Duodenal mucosa (tissue), 2 donors: Measurements from ENCODE around the gene EML2.

Experiments
- H3K27ac ChIP-seq: one replicate; pipeline ENCODE4 v1.7.0; 2013; ENCODE audit warnings: low read depth, low read length
- H3K27me3 ChIP-seq, 2 donors: one replicate each; pipeline ENCODE4 v1.7.0; 2013; ENCODE audit warnings: low read length in 2 of 2, control low read depth in 1 of 2; ENCODE audit not compliant: insufficient read depth in 2 of 2, control insufficient read depth in 1 of 2
- H3K36me3 ChIP-seq, 2 donors: one replicate each; pipeline ENCODE4 v1.7.0; 2013; ENCODE audit warnings: low read length in 2 of 2, control low read depth in 1 of 2; ENCODE audit not compliant: insufficient read depth in 2 of 2, control insufficient read depth in 1 of 2
- H3K4me1 ChIP-seq, 2 donors: one replicate each; pipeline ENCODE4 v1.7.0; 2013; ENCODE audit warnings: low read length in 2 of 2, control low read depth in 1 of 2; ENCODE audit not compliant: insufficient read depth in 2 of 2, control insufficient read depth in 1 of 2
- H3K4me3 ChIP-seq, 2 donors: one replicate each; pipeline ENCODE4 v1.7.0; 2013; ENCODE audit warnings: low read length in 2 of 2, low read depth in 1 of 2
- H3K9ac ChIP-seq, 2 donors: one replicate each; pipeline ENCODE4 v1.7.0; 2013; ENCODE audit warnings: low read length in 2 of 2, low read depth in 1 of 2
- H3K9me3 ChIP-seq, 2 donors: one replicate each; pipeline ENCODE4 v1.7.0; 2013; ENCODE audit warnings: low read length in 2 of 2, control low read depth in 1 of 2; ENCODE audit not compliant: control insufficient read depth in 1 of 2

The EML2 gene

GRCh38 chr19:45575216-45575615 is 64.0 kb downstream of the EML2 start:
- peaks cover 14 to 15% of the 10 kb centered on the region in 2 donors for H3K4me1 ChIP-seq
- H3K4me3 ChIP-seq: no peak overlapping the region
- H3K36me3 ChIP-seq: peaks cover 0 to 3% of the 10 kb centered on the region in 2 donors
- no peaks in the 10 kb centered on the region for H3K9me3 ChIP-seq
- H3K27me3 ChIP-seq: no peaks in the 10 kb centered on the region
- no peak overlapping the region for H3K9ac ChIP-seq
- H3K27ac ChIP-seq: no peak overlapping the region

DNA sequence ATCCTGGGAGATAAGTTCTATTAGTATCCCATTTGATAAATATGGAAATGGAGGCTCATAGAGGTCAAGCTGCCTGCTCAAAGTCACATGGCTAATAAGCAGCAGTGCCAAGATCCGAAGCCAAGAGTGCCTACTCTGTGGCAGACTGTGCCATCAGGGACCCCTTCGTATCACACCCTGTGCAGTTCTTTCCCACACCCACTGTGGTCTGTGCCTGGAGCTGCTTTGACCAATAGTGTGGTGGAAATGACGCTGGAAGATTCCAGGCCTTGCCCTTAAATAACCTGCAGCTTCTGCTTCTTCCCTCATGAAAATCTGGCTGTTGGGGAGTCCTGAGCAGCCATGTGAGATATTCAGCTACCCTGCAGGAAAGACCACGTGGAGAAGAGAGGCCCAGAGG is 64.7 kb downstream of the EML2 start:
- Histone ChIP-seq H3K4me3 (no peak overlapping the region), H3K9me3 (no peaks in the 10 kb centered on the region), H3K9ac (no peak overlapping the region), H3K36me3 (peaks cover 0 to 3% of the 10 kb centered on the region in 2 donors), H3K27me3 (no peaks in the 10 kb centered on the region), H3K4me1 (peaks cover 17 to 19% of the 10 kb centered on the region in 2 donors), H3K27ac (no peak overlapping the region)

DNA sequence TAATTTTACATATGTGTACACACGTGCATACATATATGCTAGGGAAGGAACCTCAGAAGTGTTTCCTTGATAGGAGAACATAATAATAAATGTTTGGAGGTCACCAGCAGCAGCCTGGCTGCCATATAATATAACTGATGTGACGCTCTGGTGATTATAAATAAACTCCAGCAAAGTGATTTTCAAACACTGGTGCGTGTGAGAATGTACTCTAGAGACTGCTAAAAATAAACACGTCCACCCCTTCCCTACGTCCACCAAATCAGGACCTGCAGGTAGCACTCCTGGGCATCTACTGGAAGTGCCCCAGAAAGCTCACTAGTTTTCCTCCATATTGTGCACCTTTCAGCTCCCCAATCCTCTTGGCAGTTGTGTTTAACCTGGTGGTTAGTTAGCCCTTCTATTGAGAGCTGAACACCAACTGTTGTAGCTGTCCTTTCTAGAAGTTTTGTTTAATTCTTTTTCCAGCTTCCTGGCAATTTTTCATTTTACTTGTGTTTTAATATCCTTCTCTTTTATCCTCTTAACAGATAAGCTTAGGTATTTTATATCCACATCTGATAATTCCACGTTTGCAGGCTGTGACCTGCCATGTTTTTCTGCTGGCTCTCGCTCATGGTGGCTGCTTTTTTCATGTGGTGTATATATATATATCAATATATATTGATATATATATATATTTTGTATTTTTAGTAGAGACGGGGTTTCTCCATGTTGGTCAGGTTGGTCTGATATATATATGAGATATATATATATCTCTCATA is 67.6 kb downstream of the EML2 start:
- Histone ChIP-seq H3K4me1 (peaks cover 16 to 18% of the 10 kb centered on the region in 2 donors), H3K27me3 (no peaks in the 10 kb centered on the region), H3K36me3 (peaks cover 0 to 3% of the 10 kb centered on the region in 2 donors), H3K4me3 (no peak overlapping the region), H3K27ac (no peak overlapping the region), H3K9ac (no peak overlapping the region), H3K9me3 (no peaks in the 10 kb centered on the region)

- no peak overlapping the region for H3K9ac ChIP-seq
- H3K4me3 ChIP-seq: no peak overlapping the region
- H3K4me1 ChIP-seq: peaks cover 14 to 18% of the 10 kb centered on the region in 2 donors
- H3K9me3 ChIP-seq: no peaks in the 10 kb centered on the region
- no peaks in the 10 kb centered on the region for H3K27me3 ChIP-seq
- peaks cover 0 to 3% of the 10 kb centered on the region in 2 donors for H3K36me3 ChIP-seq
- no peak overlapping the region for H3K27ac ChIP-seq
Measured at GRCh38 chr19:45569619-45570421, 69.4 kb downstream of the EML2 start.

GRCh38 chr19:45568732-45569131 is 70.5 kb downstream of the EML2 start:
- peaks cover 0 to 3% of the 10 kb centered on the region in 2 donors for H3K36me3 ChIP-seq
- no peaks in the 10 kb centered on the region for H3K9me3 ChIP-seq
- H3K4me3 ChIP-seq: no peak overlapping the region
- no peaks in the 10 kb centered on the region for H3K27me3 ChIP-seq
- peaks cover 14 to 18% of the 10 kb centered on the region in 2 donors for H3K4me1 ChIP-seq
- H3K9ac ChIP-seq: no peak overlapping the region
- no peak overlapping the region for H3K27ac ChIP-seq

DNA sequence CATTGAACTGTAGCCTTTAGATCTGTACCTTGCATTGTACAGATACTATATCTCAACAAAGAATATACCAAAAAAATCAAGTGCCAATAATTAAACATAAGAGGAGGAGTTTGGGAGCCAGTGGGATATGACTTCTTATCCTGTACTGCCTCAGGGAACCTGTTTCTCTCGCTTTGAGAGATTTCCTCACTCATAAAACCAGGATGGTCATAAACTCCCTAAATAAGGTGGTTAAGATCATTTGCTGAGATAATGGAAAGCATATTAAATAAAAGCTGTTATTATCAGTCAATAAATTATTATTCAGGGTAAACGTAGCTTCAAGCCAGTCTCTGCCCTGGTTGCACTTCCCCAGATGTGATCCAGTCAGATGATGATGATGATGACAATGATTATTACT is 71.6 kb downstream of the EML2 start:
- H3K9me3 ChIP-seq: no peaks in the 10 kb centered on the region
- no peaks in the 10 kb centered on the region for H3K36me3 ChIP-seq
- H3K4me3 ChIP-seq: no peak overlapping the region
- no peaks in the 10 kb centered on the region for H3K27me3 ChIP-seq
- no peak overlapping the region for H3K27ac ChIP-seq
- H3K9ac ChIP-seq: no peak overlapping the region
- H3K4me1 ChIP-seq: peaks cover 14 to 18% of the 10 kb centered on the region in 2 donors

GRCh38 chr19:45564131-45564780 is 74.9 kb downstream of the EML2 start:
- Histone ChIP-seq H3K4me3 (no peak overlapping the region), H3K27ac (no peak overlapping the region), H3K27me3 (no peaks in the 10 kb centered on the region), H3K36me3 (peaks cover 3% of the 10 kb centered on the region in 2 donors), H3K9ac (peak overlapping the region in 1 of 2 donors; percentile 38), H3K9me3 (no peaks in the 10 kb centered on the region), H3K4me1 (peaks cover 9 to 13% of the 10 kb centered on the region in 2 donors)

GRCh38 chr19:45560686-45561085 is 78.5 kb downstream of the EML2 start:
- Histone ChIP-seq H3K9ac (no peak overlapping the region), H3K27ac (no peak overlapping the region), H3K4me1 (no peaks in the 10 kb centered on the region)

GRCh38 chr19:45560038-45560437 is 79.2 kb downstream of the EML2 start:
- H3K9me3 ChIP-seq: no peaks in the 10 kb centered on the region
- no peak overlapping the region for H3K9ac ChIP-seq
- H3K4me1 ChIP-seq: no peaks in the 10 kb centered on the region
- peaks cover 3 to 8% of the 10 kb centered on the region in 2 donors for H3K36me3 ChIP-seq
- H3K27me3 ChIP-seq: no peaks in the 10 kb centered on the region
- H3K27ac ChIP-seq: no peak overlapping the region
- no peak overlapping the region for H3K4me3 ChIP-seq

More at GRCh38 chr19:45560686-45561085, 78.5 kb downstream of the EML2 start:
- Histone ChIP-seq H3K4me3 (no peak overlapping the region), H3K9me3 (no peaks in the 10 kb centered on the region), H3K36me3 (peaks cover 3 to 8% of the 10 kb centered on the region in 2 donors), H3K27me3 (no peaks in the 10 kb centered on the region)
